OCI-LY3 (cell line): ENCODE measurements around the gene CARD9.

ENCODE experiments used
- H2AFZ ChIP-seq: fragments of 200-600, 300-600 bp; shearing (Covaris generic); 2 replicates; pipeline ENCODE4 v1.6.0; 2014; ENCODE audit warnings: antibody characterized with exemption, low read depth, low read length
- H3K27ac ChIP-seq: fragments of 200-600, 300-600 bp; sonication (generic); 2 replicates; pipeline ENCODE4 v1.5.1; 2014; ENCODE audit warnings: mild to moderate bottlenecking, low read length, moderate library complexity, mixed read lengths
- H3K27me3 ChIP-seq: fragments of 200-600, 300-600 bp; sonication (generic); 2 replicates; pipeline ENCODE4 v1.6.1; 2014; ENCODE audit warnings: low read depth, low read length, mixed read lengths
- H3K36me3 ChIP-seq: fragments of 200-600, 300-600 bp; sonication (generic); replicated peaks from 2 replicates; pipeline ENCODE3; 2014; ENCODE audit warnings: low read depth, low read length, mixed read lengths
- H3K4me1 ChIP-seq: fragments of 300-600, 200-600 bp; sonication (generic); 2 replicates; pipeline ENCODE4 v1.6.1; 2014; ENCODE audit warnings: low read length, mixed read lengths
- H3K4me2 ChIP-seq: fragments of 200-600, 300-600 bp; sonication (generic); 2 replicates; pipeline ENCODE4 v1.6.1; 2014; ENCODE audit warnings: low read length, mixed read lengths
- H3K4me3 ChIP-seq: fragments of 300-600, 200-600 bp; sonication (generic); 2 replicates; pipeline ENCODE4 v1.5.1; 2014; ENCODE audit warnings: antibody characterized with exemption, mild to moderate bottlenecking, low read length, moderate library complexity
- H3K79me2 ChIP-seq: fragments of 300-600, 200-600 bp; shearing (Covaris generic); 2 replicates; pipeline ENCODE4 v1.6.1; 2014; ENCODE audit warnings: mild to moderate bottlenecking, low read length, mixed read lengths
- H3K9ac ChIP-seq: fragments of 300-600, 200-600 bp; shearing (Covaris generic); 2 replicates; pipeline ENCODE4 v1.6.0; 2014; ENCODE audit warnings: mild to moderate bottlenecking, low read length, moderate library complexity
- H3K9me3 ChIP-seq: fragments of 200-600, 300-600 bp; shearing (Covaris generic); 2 replicates; pipeline ENCODE4 v1.6.1; 2014; ENCODE audit warnings: low read length, mixed read lengths; ENCODE audit not compliant: insufficient read depth
- H4K20me1 ChIP-seq: fragments of 200-600, 300-600 bp; sonication (generic); 2 replicates; pipeline ENCODE4 v1.6.1; 2016; ENCODE audit warnings: low read length, mixed read lengths; ENCODE audit not compliant: insufficient read depth
- EZH2phosphoT487 ChIP-seq: fragments of 200-600 bp; shearing (Covaris generic); IDR thresholded peaks from 2 replicates; pipeline ENCODE4 v1.6.1; 2018; ENCODE audit warnings: antibody characterized with exemption, mixed run types, low read depth
- TF ChIP-seq, protein P1 (sequence below): fragments of 200-600, 300-600 bp; sonication (generic); IDR thresholded peaks from 2 replicates; pipeline ENCODE4 v1.5.1; 2014; ENCODE audit warnings: antibody characterized with exemption, low read length, low read depth

The CARD9 gene

DNA sequence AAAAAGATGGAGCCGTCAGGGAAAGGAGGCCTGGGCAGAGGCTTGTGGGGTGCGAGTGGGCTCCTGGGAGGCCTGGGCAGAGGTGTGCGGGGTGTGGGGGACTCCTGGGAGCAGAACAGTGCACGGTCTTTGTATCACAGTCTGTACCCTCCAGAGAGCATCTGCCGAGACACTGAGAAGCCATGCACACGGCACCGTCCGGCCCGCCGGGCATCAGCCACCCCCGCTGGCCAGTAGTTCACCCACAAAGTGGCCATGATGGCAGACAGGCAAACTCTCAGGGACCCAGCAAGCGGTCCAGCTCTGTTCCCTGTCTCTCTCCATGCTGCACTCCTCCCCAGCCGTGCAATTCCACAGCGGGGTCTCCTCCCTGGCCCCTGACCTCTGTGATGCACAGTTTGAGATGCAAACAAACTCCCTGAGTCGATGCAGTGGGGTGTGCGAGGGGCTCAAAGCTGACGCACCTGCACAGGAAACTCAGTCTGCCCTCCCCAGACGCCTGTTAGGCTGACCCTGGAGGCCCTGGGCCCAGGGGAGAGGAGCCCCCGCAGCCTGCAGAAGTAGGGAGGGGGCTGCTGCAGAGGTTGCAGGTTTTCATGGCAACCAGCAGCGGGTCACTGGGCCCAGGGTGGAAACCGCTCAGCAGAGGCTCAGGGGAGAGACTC lies 55.2 kb downstream of the CARD9 start:
- Histone ChIP-seq H2AFZ (no peak overlapping the region), H3K9me3 (peaks cover 6% of the 10 kb centered on the region; the same call in 1 of the 2 replicates), H3K9ac (no peak overlapping the region), H3K27ac (no peak overlapping the region), H3K27me3 (no peaks in the 10 kb centered on the region), H3K4me2 (no peak overlapping the region), H4K20me1 (no peaks in the 10 kb centered on the region), H3K4me3 (no peak overlapping the region), H3K79me2 (no peaks in the 10 kb centered on the region), H3K36me3 (no peaks in the 10 kb centered on the region), H3K4me1 (no peaks in the 10 kb centered on the region)
- TF ChIP-seq, protein P1, sequence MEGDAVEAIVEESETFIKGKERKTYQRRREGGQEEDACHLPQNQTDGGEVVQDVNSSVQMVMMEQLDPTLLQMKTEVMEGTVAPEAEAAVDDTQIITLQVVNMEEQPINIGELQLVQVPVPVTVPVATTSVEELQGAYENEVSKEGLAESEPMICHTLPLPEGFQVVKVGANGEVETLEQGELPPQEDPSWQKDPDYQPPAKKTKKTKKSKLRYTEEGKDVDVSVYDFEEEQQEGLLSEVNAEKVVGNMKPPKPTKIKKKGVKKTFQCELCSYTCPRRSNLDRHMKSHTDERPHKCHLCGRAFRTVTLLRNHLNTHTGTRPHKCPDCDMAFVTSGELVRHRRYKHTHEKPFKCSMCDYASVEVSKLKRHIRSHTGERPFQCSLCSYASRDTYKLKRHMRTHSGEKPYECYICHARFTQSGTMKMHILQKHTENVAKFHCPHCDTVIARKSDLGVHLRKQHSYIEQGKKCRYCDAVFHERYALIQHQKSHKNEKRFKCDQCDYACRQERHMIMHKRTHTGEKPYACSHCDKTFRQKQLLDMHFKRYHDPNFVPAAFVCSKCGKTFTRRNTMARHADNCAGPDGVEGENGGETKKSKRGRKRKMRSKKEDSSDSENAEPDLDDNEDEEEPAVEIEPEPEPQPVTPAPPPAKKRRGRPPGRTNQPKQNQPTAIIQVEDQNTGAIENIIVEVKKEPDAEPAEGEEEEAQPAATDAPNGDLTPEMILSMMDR, result no peak
- TF ChIP-seq EZH2phosphoT487, result no peak

DNA sequence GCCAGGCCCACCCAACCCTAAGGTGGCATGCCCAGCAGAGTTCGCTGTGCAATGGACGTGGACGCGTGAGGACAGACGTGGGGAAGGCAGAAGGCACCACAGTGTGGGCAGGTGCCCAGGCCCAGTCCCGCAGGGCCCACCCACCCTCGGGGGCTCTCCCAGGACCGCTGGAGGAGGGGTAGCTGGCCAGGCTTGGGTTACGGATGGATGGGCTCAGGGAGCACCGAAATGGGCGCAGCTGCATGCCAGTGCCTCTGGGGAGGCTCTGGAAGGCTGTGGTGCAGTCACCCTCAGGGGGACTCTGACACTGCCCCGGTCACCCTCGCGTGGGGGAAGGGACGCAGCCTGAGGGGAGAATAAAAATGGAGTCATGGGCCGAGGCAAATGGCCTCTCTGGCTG lies 55.8 kb downstream of the CARD9 start:
- H3K4me1 ChIP-seq, result no peaks in the 10 kb centered on the region
- H3K36me3 ChIP-seq, result no peaks in the 10 kb centered on the region
- no peaks in the 10 kb centered on the region for H3K27me3 ChIP-seq
- H3K79me2 ChIP-seq, result no peaks in the 10 kb centered on the region
- no peak overlapping the region for H3K4me2 ChIP-seq
- no peaks in the 10 kb centered on the region for H4K20me1 ChIP-seq
- H3K9me3 ChIP-seq, result peaks cover 6% of the 10 kb centered on the region; the same call in 1 of the 2 replicates
- H3K4me3 ChIP-seq, result no peak overlapping the region
- no peak overlapping the region for H3K27ac ChIP-seq
- TF ChIP-seq, protein P1, result no peak
- TF ChIP-seq EZH2phosphoT487, result no peak
- no peak overlapping the region for H3K9ac ChIP-seq
- no peak overlapping the region for H2AFZ ChIP-seq

DNA sequence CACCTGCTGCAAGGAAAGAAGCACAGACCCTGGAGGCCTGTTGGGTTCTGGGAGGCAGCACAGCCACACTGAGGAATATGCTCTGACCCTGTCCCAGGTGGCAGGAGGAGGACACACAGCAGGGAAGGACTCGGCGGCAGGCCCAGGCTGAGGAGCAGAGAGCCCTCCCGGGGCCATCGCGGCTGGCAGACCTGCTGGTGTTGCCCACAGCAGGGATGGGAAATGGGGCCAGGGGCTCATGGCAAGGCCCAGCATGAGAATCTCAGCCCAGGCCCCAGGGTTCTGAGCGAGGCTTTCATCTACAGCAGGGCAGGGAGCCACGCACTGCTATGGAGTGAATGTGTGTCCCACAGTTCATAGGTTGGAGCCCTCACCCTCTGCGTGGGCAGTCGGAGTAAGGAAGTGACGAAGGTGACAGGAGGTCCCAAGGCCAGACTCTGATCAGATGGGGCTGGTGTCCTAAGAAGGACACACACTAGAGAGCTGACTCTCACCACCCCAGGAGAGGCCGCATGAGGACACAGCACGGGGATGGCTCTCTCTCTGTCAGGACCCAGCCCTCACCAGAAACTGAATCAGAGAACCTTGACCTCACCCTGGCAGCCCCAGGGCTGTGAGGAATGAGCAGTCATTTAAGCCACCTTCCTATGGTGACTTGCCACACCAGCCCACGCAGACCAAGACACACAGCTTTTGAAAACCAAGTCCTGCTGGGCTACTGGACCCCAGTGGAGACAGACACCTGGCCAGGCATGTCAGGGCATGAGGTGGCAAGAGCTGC lies 56.4 kb downstream of the CARD9 start:
- Histone ChIP-seq H3K9me3 (peaks cover 6% of the 10 kb centered on the region; the same call in 1 of the 2 replicates), H3K79me2 (no peaks in the 10 kb centered on the region), H2AFZ (no peak overlapping the region), H3K4me1 (no peaks in the 10 kb centered on the region), H3K27me3 (no peaks in the 10 kb centered on the region), H3K36me3 (no peaks in the 10 kb centered on the region), H3K27ac (no peak overlapping the region), H3K9ac (no peak overlapping the region), H3K4me3 (no peak overlapping the region), H4K20me1 (no peaks in the 10 kb centered on the region), H3K4me2 (no peak overlapping the region)
- TF ChIP-seq EZH2phosphoT487, result no peak
- TF ChIP-seq, protein P1, result no peak

DNA sequence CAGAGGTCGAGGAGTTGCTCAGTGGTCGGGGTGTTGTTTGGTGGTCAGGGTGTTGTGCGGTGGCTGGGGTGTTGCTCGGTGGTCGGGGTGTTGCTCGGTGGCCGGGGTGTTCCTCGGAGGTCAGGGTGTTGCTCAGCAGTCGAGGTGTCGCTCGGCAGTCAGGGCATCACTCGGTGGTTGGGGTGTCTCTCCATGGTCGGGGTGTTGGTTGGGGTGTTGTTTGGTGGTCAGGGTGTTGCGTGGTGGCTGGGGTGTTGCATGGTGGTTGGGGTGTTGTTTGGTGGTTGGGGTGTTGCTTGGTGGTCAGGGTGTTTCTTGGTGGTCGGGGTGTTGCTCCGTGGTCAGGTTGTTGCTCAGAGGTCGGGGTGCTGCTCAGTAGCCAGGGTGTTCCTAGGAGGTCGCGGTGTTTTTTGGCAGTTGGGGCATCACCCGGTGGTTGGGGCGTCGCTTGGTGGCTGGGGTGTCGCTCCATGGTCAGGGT lies 57.2 kb downstream of the CARD9 start:
- Histone ChIP-seq H3K36me3 (no peaks in the 10 kb centered on the region), H4K20me1 (no peaks in the 10 kb centered on the region), H3K4me3 (no peak overlapping the region), H2AFZ (no peak overlapping the region), H3K79me2 (no peaks in the 10 kb centered on the region), H3K27me3 (no peaks in the 10 kb centered on the region), H3K27ac (no peak overlapping the region), H3K9me3 (peaks cover 6% of the 10 kb centered on the region; the same call in 1 of the 2 replicates), H3K9ac (no peak overlapping the region), H3K4me1 (no peaks in the 10 kb centered on the region), H3K4me2 (no peak overlapping the region)
- TF ChIP-seq EZH2phosphoT487, result no peak
- TF ChIP-seq, protein P1, result no peak
